ENCODE results near the gene BICD2.

The BICD2 gene

DNA sequence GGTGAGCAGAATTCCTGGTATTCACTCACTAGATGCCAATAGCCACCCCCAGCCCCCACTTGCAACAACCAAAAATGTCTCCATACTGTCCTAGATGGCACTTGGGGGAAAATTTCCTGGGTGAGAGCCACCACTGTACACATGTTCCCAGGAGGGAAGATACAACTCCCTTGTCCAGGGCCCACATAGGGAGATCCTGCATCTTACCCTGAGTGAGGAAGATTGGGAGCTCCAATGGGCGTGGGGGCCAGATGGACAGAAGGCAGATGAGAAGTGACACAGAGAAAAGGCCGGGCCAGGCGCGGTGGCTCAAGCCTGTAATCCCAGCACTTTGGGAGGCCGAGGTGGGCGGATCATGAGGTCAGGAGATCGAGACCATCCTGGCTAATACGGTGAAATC lies 82.4 kb downstream of the BICD2 start:
- no peak overlapping the region for H2AFZ ChIP-seq (ENCODE audit: low read length, unreplicated experiment)
- H3K4me3 ChIP-seq (ENCODE audit: low read depth, low read length), result no peak overlapping the region
- no peaks in the 10 kb centered on the region for H3K27me3 ChIP-seq (ENCODE audit: insufficient read depth, low read length)
- no peaks in the 10 kb centered on the region for H3K4me1 ChIP-seq (ENCODE audit: control insufficient read depth, insufficient read depth, low read length, unreplicated experiment)
- no peak overlapping the region for H3K27ac ChIP-seq (ENCODE audit: low read depth, low read length)
- no peaks in the 10 kb centered on the region for H3K79me2 ChIP-seq (ENCODE audit: control insufficient read depth, insufficient read depth, low read length, unreplicated experiment)
- no peaks in the 10 kb centered on the region for H3K36me3 ChIP-seq (ENCODE audit: insufficient read depth, low read length)

DNA sequence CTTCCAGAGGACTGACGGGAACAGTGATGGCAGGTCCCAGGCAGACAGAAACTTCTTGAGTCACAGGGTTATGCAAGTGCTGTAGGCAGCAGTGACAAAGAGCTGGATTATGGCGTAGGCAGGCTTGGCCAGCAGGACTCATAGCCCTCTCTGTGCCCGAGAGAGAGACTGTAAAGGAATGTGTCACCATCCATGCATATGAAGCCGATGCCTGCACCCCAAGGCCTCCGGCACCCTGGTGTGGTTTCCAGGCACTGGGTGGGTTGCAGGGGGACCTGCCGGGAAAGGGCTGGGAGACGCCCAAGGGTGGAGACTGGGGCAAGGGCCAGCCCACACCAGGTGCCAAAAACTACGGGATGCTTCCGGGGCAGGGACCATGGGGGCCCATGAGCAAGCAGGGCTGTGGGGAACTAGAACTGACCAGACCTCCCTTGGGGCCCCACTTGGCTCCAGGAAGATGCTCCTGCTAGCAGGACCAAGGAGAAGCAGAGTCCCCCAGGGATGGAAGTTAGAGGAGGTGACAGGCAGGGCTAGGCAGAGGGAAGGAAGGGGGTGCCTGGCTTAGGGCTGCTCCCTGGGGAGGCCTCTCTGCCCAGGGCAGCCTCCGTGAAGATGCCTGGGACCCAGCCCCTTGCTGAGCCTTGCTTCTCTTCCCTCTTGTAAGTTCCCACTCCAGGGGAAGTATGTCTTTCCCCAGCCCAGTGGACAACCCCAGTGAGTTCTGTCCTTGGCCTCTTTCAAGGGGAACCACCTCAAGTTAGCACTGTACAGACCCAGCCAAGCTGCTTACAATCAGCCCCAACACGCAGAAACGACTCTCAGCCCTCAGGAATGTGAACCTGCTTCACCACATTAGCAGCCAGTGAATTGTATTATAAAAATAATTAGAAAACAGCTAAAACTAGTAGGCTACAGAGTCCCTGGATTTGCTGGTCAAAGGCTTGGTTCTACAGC lies 84.2 kb downstream of the BICD2 start:
- no peak overlapping the region for H3K27ac ChIP-seq (ENCODE audit: low read depth, low read length)
- no peak overlapping the region for H3K4me3 ChIP-seq (ENCODE audit: low read depth, low read length)
- no peaks in the 10 kb centered on the region for H3K4me1 ChIP-seq (ENCODE audit: control insufficient read depth, insufficient read depth, low read length, unreplicated experiment)
- H3K27me3 ChIP-seq (ENCODE audit: insufficient read depth, low read length), result no peaks in the 10 kb centered on the region
- no peaks in the 10 kb centered on the region for H3K79me2 ChIP-seq (ENCODE audit: control insufficient read depth, insufficient read depth, low read length, unreplicated experiment)
- no peak overlapping the region for H2AFZ ChIP-seq (ENCODE audit: low read length, unreplicated experiment)
- no peaks in the 10 kb centered on the region for H3K36me3 ChIP-seq (ENCODE audit: insufficient read depth, low read length)

DNA sequence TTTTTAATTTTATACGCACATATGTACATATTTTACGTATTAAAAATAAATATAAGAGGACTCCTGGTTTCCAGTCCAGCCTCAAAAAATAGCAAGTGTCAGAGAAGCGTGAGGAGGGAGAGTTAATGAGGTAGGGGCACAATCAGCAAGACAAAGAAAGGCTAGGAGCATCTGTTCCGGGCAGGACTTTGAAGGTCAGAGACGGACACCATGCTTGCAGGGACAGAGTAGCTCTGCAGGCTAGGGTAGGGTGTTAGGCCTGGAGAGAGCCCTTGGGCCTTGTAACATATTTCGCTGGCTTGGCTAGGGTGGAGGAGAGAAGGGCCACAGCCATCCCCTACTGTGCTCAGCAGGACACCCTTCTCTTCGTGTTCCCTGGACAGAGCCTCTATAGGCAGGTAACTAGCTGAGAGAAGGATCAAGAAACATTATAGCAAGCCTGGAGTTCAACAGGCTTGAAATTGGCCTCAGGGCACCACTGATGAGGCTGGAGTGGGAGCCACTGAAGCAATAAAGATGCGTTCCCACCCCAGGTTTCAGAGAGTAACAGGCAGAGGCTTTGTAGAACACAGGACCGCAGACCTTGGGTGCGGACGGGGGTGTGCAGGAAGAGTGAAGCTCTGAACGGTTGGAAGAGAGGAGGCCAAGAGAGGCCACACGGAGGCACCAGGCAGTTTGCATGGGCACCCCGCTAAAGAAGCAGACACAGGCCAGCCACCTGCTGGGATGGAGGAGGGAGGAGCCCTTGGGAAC lies 85.0 kb downstream of the BICD2 start:
- no peaks in the 10 kb centered on the region for H3K36me3 ChIP-seq (ENCODE audit: insufficient read depth, low read length)
- H3K27ac ChIP-seq (ENCODE audit: low read depth, low read length), result no peak overlapping the region
- H3K4me1 ChIP-seq (ENCODE audit: control insufficient read depth, insufficient read depth, low read length, unreplicated experiment), result no peaks in the 10 kb centered on the region
- no peaks in the 10 kb centered on the region for H3K27me3 ChIP-seq (ENCODE audit: insufficient read depth, low read length)
- no peaks in the 10 kb centered on the region for H3K79me2 ChIP-seq (ENCODE audit: control insufficient read depth, insufficient read depth, low read length, unreplicated experiment)
- no peak overlapping the region for H3K4me3 ChIP-seq (ENCODE audit: low read depth, low read length)
- no peak overlapping the region for H2AFZ ChIP-seq (ENCODE audit: low read length, unreplicated experiment)

DNA sequence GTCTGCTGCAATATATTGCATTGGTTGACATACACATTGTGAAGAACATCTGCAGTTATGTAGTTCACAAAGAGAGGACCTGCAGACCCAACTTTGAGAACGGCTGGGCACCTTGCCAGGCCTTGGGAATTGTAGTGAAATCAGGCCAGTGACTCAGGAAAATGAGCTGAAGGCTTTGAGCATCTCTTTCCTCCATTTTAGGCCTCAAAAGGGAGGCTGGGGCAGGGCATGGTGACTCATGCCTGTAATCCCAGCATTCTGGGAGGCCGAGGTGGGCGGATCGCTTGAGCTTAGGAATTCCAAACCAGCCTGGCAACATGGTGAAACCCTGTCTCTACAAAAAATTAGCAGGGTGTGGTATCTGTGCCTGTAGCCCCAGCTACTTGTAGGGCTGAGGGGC lies 93.3 kb downstream of the BICD2 start:
- H3K4me3 ChIP-seq (ENCODE audit: low read depth, low read length), result peak overlapping the region; percentile 90
- H3K27ac ChIP-seq (ENCODE audit: low read depth, low read length), result peak overlapping the region; percentile 87
- H3K79me2 ChIP-seq (ENCODE audit: control insufficient read depth, insufficient read depth, low read length, unreplicated experiment), result peaks cover 34% of the 10 kb centered on the region
- H3K4me1 ChIP-seq (ENCODE audit: control insufficient read depth, insufficient read depth, low read length, unreplicated experiment), result peaks cover 9% of the 10 kb centered on the region
- no peak overlapping the region for H2AFZ ChIP-seq (ENCODE audit: low read length, unreplicated experiment)
- no peaks in the 10 kb centered on the region for H3K27me3 ChIP-seq (ENCODE audit: insufficient read depth, low read length)
- H3K36me3 ChIP-seq (ENCODE audit: insufficient read depth, low read length), result no peaks in the 10 kb centered on the region

DNA sequence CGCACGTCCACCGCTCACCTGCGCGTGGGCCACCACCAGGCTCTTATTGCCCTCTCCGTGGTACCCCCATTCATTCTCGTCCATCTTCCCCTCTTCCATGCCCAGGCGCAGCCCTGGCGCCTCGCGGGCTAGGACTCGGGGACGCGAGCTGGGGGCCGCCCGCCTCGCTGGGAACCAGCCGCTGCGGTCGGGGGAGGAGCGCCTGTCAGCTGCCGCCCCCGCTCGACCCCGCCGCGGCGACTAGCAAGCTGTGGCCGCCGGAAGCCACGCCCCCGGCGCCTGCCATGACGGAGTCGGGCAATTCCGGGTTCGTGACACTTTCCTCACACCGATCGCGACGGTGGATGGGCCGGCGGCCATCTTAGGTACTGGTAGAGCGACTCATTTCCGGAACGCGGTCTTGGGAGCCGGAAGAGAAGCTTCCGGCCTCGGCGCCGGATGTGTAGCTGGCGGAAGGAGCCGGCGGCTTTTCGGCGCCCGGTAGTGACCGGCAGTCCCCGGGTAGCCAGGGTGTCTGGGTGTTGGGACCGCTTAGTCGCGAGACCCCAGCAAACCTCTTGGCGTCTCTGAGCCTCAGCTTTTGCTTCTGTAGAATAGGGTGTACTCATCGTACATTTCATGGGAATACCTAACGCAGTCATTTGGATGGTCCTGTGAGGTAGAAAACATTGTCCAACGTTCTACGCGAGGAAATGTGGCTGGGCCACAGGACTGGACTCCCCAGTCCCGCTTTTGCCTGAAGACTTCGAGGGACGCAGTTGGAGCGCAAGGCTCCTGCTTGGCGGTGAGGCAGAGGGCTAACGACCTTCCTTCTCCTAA lies 94.5 kb downstream of the BICD2 start, which contains the start of gene IPPK:
Gene IPPK (minus strand): TSS at position 242 of the 819 bp plus-strand sequence. CDS start 143 bp downstream, at position 99.
- peak within 1 kb of the TSS; percentile 90 for H3K4me3 ChIP-seq (ENCODE audit: low read depth, low read length)
- H3K27me3 ChIP-seq (ENCODE audit: insufficient read depth, low read length), result no peaks in the 10 kb centered on the region
- no peaks in the 10 kb centered on the region for H3K36me3 ChIP-seq (ENCODE audit: insufficient read depth, low read length)
- H3K27ac ChIP-seq (ENCODE audit: low read depth, low read length), result peak within 1 kb of the TSS; percentile 87
- H3K79me2 ChIP-seq (ENCODE audit: control insufficient read depth, insufficient read depth, low read length, unreplicated experiment), result peaks cover 43% of the 10 kb centered on the region
- H2AFZ ChIP-seq (ENCODE audit: low read length, unreplicated experiment), result peak within 1 kb of the TSS; percentile 88
- H3K4me1 ChIP-seq (ENCODE audit: control insufficient read depth, insufficient read depth, low read length, unreplicated experiment), result peaks cover 9% of the 10 kb centered on the region

DNA sequence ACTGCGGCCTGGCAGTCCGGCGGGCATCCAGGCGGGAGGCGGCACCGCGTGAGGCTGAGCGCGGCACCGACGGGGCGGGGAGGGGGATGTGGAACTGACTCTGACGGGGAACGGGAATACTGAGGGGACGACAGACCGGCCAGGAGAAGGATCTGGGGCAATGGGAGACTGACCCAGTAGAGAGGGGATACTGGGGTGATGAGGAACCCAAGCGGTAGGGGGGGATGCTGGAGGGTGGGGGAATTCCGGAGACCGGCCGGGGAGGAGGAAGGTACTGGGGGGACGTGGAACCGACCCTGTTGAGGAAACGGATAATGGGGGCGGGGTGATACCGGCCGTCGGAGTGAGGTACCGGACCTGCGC lies 95.1 kb downstream of the BICD2 start:
- Histone ChIP-seq H3K79me2 (ENCODE audit: control insufficient read depth, insufficient read depth, low read length, unreplicated experiment) (peaks cover 49% of the 10 kb centered on the region), H3K27ac (ENCODE audit: low read depth, low read length) (peak overlapping the region; percentile 84), H3K4me1 (ENCODE audit: control insufficient read depth, insufficient read depth, low read length, unreplicated experiment) (peaks cover 9% of the 10 kb centered on the region), H3K36me3 (ENCODE audit: insufficient read depth, low read length) (no peaks in the 10 kb centered on the region), H3K27me3 (ENCODE audit: insufficient read depth, low read length) (no peaks in the 10 kb centered on the region), H3K4me3 (ENCODE audit: low read depth, low read length) (peak overlapping the region; percentile 90), H2AFZ (ENCODE audit: low read length, unreplicated experiment) (peak overlapping the region; percentile 28)

DNA sequence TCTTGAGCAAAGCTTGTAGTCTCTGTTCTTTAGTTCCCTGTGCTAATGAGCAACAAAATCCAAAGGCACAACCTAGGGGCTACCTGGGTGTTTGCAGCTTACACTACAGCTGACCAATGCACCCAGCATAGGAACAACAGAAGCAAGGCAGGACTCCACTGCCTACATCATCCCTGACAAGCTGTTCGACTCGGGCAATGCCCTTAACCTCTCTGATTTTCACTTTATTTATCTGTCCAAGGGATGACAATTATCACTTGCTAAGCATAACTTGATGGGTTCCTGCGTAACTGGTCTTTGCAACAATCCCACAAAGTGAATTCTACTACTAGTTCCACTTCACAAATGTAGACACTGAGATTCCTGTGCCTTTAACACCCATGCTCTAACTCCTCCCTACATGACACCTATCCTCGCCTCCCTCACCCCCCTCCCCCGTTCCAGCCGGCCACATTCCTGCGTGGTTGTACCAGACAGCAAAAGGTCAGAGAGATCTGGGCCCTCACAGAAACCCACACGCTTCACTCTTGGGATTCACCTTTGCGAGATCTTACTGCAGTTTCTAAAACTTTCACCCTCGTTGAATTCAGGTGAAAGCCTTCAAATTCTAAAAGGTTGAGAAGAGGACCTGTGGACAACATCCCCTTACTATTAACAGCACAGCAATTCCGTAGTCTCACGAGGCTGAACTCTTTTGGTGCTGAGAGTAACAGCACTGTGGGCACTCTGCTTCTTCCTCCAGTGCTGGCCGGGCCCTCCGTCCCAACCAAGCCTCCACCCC lies 95.7 kb downstream of the BICD2 start:
- Histone ChIP-seq H2AFZ (ENCODE audit: low read length, unreplicated experiment) (peak overlapping the region; percentile 28), H3K4me3 (ENCODE audit: low read depth, low read length) (peak overlapping the region; percentile 90), H3K4me1 (ENCODE audit: control insufficient read depth, insufficient read depth, low read length, unreplicated experiment) (peaks cover 9% of the 10 kb centered on the region), H3K36me3 (ENCODE audit: insufficient read depth, low read length) (no peaks in the 10 kb centered on the region), H3K27me3 (ENCODE audit: insufficient read depth, low read length) (no peaks in the 10 kb centered on the region), H3K79me2 (ENCODE audit: control insufficient read depth, insufficient read depth, low read length, unreplicated experiment) (peaks cover 54% of the 10 kb centered on the region), H3K27ac (ENCODE audit: low read depth, low read length) (peak overlapping the region; percentile 84)

DNA sequence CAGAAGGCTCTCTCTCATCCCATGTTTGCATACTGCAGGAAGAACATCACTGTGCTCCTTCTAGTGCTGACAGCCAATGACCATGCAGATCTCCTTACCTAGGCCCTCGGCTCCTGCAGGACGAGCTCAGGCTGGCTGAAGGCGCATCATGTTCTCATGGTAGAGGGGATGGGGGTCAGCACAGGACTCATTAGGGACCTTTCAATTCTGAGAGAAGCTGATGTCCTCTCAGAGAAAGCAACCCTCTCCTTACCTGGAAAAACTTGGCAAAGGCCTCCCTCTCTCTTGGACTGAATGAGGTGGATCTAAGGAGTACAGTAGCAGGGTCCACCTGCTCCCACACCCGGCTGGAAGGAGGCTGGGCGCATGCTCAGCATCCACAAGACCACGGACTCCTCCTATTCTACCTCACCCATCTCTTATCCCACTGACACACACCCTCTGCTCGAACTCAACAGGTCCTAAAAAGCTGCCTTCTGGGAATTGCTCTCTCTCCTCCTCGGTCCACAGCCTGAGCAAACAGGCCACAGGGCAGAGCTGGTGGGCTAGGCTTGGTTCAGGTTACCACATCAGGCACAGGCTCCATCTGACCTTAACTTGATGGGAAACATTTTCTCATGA lies 97.6 kb downstream of the BICD2 start:
- Histone ChIP-seq H2AFZ (ENCODE audit: low read length, unreplicated experiment) (no peak overlapping the region), H3K27ac (ENCODE audit: low read depth, low read length) (no peak overlapping the region), H3K36me3 (ENCODE audit: insufficient read depth, low read length) (no peaks in the 10 kb centered on the region), H3K79me2 (ENCODE audit: control insufficient read depth, insufficient read depth, low read length, unreplicated experiment) (peaks cover 74% of the 10 kb centered on the region), H3K27me3 (ENCODE audit: insufficient read depth, low read length) (no peaks in the 10 kb centered on the region), H3K4me1 (ENCODE audit: control insufficient read depth, insufficient read depth, low read length, unreplicated experiment) (peaks cover 9% of the 10 kb centered on the region), H3K4me3 (ENCODE audit: low read depth, low read length) (no peak overlapping the region)

DNA sequence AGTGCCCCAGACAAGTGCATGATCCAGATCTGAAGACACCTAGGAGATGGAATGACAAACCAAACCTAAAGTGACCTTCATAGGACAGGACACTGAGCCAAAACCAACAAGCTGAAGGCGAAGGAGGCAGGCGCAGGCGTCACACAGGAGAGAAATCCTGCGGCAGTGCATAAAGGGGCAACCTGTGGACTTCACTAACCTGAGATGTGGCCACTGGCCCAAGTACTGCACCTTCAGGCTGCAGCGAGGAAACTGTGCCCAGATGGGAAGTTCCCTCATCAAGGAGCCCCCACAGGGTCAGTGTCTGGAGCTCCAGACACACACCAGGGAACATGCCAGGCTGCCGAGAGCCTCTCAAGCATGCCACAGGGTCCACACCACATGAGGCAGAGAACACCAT lies 98.4 kb downstream of the BICD2 start:
- H3K4me3 ChIP-seq (ENCODE audit: low read depth, low read length), result no peak overlapping the region
- no peak overlapping the region for H3K27ac ChIP-seq (ENCODE audit: low read depth, low read length)
- H3K27me3 ChIP-seq (ENCODE audit: insufficient read depth, low read length), result no peaks in the 10 kb centered on the region
- peaks cover 81% of the 10 kb centered on the region for H3K79me2 ChIP-seq (ENCODE audit: control insufficient read depth, insufficient read depth, low read length, unreplicated experiment)
- H3K36me3 ChIP-seq (ENCODE audit: insufficient read depth, low read length), result no peaks in the 10 kb centered on the region
- peaks cover 15% of the 10 kb centered on the region for H3K4me1 ChIP-seq (ENCODE audit: control insufficient read depth, insufficient read depth, low read length, unreplicated experiment)
- H2AFZ ChIP-seq (ENCODE audit: low read length, unreplicated experiment), result no peak overlapping the region

Data from ACC112 (cell line).